CD14-positive monocyte (primary cell): Measurements from ENCODE around the gene USP3. TPM values are rescaled to one million over a fixed set of nuclear protein-coding genes. Genes with fewer than 3 reads are reported as not detected.

ENCODE experiments used
- DNase-seq, 3 donors: peaks; one replicate each; pipeline ENCODE4 v3.0.0-alpha.2; 2011 to 2022
- H2AFZ ChIP-seq: 2 replicates; pipeline ENCODE4 v1.6.0; 2012; ENCODE audit warnings: mild to moderate bottlenecking, low read depth, low read length, inconsistent platforms; ENCODE audit not compliant: insufficient read depth, poor library complexity, severe bottlenecking
- H3K27ac ChIP-seq, 2 donors: 1 replicate in 1 of 2; 2 replicates in 1 of 2; pipeline ENCODE4 v1.5.1; 2012 to 2013; ENCODE audit warnings: low read length in 2 of 2, control low read depth in 1 of 2, inconsistent platforms in 1 of 2, low read depth in 1 of 2, mild to moderate bottlenecking in 1 of 2
- H3K27me3 ChIP-seq, 2 donors: one replicate each; pipeline versions ENCODE4 v1.6.0 to v1.6.1; 2011 to 2013; ENCODE audit warnings: low read length in 2 of 2; ENCODE audit not compliant: control insufficient read depth in 2 of 2, insufficient read depth in 2 of 2
- H3K36me3 ChIP-seq, 2 donors: replicated peaks in 1 of 2; 1 replicate in 1 of 2; 2 replicates in 1 of 2; pipeline versions ENCODE4 v1.5.1 to v1.6.1; 2012 to 2013; ENCODE audit warnings: low read length in 2 of 2, control low read depth in 1 of 2, inconsistent platforms in 1 of 2, mild to moderate bottlenecking in 1 of 2; ENCODE audit not compliant: insufficient read depth in 2 of 2, control insufficient read depth in 1 of 2
- H3K4me1 ChIP-seq, 2 donors: 1 replicate in 1 of 2; 2 replicates in 1 of 2; pipeline versions ENCODE4 v1.5.1 to v1.6.1; 2012 to 2013; ENCODE audit warnings: low read length in 2 of 2, control low read depth in 1 of 2, inconsistent platforms in 1 of 2, mild to moderate bottlenecking in 1 of 2, moderate library complexity in 1 of 2; ENCODE audit not compliant: insufficient read depth in 2 of 2, control insufficient read depth in 1 of 2
- H3K4me2 ChIP-seq: replicated peaks from 2 replicates; pipeline ENCODE3; 2012; ENCODE audit warnings: low read length, moderate library complexity, mild to moderate bottlenecking; ENCODE audit not compliant: poor library complexity, severe bottlenecking; ENCODE audit errors: extremely low read depth
- H3K4me3 ChIP-seq, 3 experiments: fragments of 200-600 bp in 1 of 3; sonication (generic) in 1 of 3; replicated peaks in 1 of 3; 1 replicate in 2 of 3; 2 replicates in 1 of 3; pipeline ENCODE4 v1.5.1; 2011 to 2013; ENCODE audit warnings: low read length in 3 of 3, mild to moderate bottlenecking in 3 of 3, control low read depth in 2 of 3, low read depth in 2 of 3, inconsistent platforms in 1 of 3, moderate library complexity in 1 of 3
- H3K79me2 ChIP-seq: 2 replicates; pipeline ENCODE4 v1.6.0; 2012; ENCODE audit warnings: mild to moderate bottlenecking, control low read depth, inconsistent platforms, low read length, moderate library complexity; ENCODE audit not compliant: insufficient read depth
- H3K9ac ChIP-seq: 2 replicates; pipeline ENCODE4 v1.6.0; 2017; ENCODE audit warnings: low read length, mild to moderate bottlenecking; ENCODE audit not compliant: insufficient read depth, poor library complexity, severe bottlenecking
- H3K9me3 ChIP-seq, 2 donors: replicated peaks in 1 of 2; 1 replicate in 1 of 2; 2 replicates in 1 of 2; pipeline versions ENCODE4 v1.5.1 to v1.6.1; 2012 to 2013; ENCODE audit warnings: low read length in 2 of 2, control low read depth in 1 of 2; ENCODE audit not compliant: control insufficient read depth in 1 of 2, insufficient read depth in 1 of 2
- H4K20me1 ChIP-seq: 2 replicates; pipeline ENCODE4 v1.6.0; 2012; ENCODE audit warnings: mild to moderate bottlenecking, low read length, control low read depth, moderate library complexity; ENCODE audit not compliant: insufficient read depth
- H3K27ac Mint-ChIP-seq, 7 donors: one replicate each; pipeline ENCODE4 v1.8.0; 2020; ENCODE audit warnings: mild to moderate bottlenecking in 7 of 7, mixed read lengths in 7 of 7, moderate library complexity in 6 of 7, inconsistent platforms in 2 of 7
- H3K27me3 Mint-ChIP-seq, 3 donors: one replicate each; pipeline ENCODE4 v1.8.0; 2021 to 2022; ENCODE audit warnings: low read depth in 3 of 3, mild to moderate bottlenecking in 3 of 3, mixed read lengths in 3 of 3, moderate library complexity in 3 of 3, inconsistent platforms in 1 of 3
- H3K36me3 Mint-ChIP-seq, 2 donors: one replicate each; pipeline ENCODE4 v1.8.0; 2020; ENCODE audit warnings: mixed read lengths in 2 of 2, inconsistent platforms in 1 of 2, mild to moderate bottlenecking in 1 of 2
- H3K4me1 Mint-ChIP-seq: one replicate; pipeline ENCODE4 v1.8.0; 2020; ENCODE audit warnings: mild to moderate bottlenecking, mixed read lengths
- H3K4me3 Mint-ChIP-seq, 2 donors: one replicate each; pipeline ENCODE4 v1.8.0; 2020; ENCODE audit warnings: mild to moderate bottlenecking in 2 of 2, mixed read lengths in 2 of 2, moderate library complexity in 1 of 2
- H3K9me3 Mint-ChIP-seq, 7 donors: one replicate each; pipeline ENCODE4 v1.8.0; 2020 to 2022; ENCODE audit warnings: mixed read lengths in 7 of 7, mild to moderate bottlenecking in 6 of 7, moderate library complexity in 6 of 7, inconsistent platforms in 2 of 7
- whole genome bisulfite sequencing: methylation state at CpG from one replicate; pipeline ENCODE4 v1.1.5; 2013; ENCODE audit warnings: missing lambda C conversion rate; ENCODE audit not compliant: insufficient coverage; 5-methylcytosine and 5-hydroxymethylcytosine counted together
- intact Hi-C, 2 donors: fragments of 100-400 bp; cut with micrococcal nuclease; formaldehyde crosslinking; loops; one replicate each; pipeline versions ENCODE4 v1.15.0 to v1.15.1; 2023
- polyA plus RNA-seq, 3 donors: library from polyadenylated mRNA; depleted of rRNA in 1 of 3; unstranded in 2 of 3; stranded (reverse) in 1 of 3; fragments of 300-500 nt in 2 of 3; fragments of >200 nt in 1 of 3; fragmentation: Illumina TruSeq in 2 of 3; gene quantifications; 1 replicate in 2 of 3; 2 replicates in 1 of 3; pipeline ENCODE4 v1.2.3, GENCODE V29; 2012 to 2021
- TF ChIP-seq, protein P1 (sequence below): fragments of 200-600 bp; IDR thresholded peaks from one replicate; pipeline ENCODE4 v1.8.0; 2022; ENCODE audit warnings: antibody characterized with exemption, mild to moderate bottlenecking

USP3 gene
- polyA plus RNA-seq, 3 donors, result 91.4 to 167 (median 122) TPM

DNA sequence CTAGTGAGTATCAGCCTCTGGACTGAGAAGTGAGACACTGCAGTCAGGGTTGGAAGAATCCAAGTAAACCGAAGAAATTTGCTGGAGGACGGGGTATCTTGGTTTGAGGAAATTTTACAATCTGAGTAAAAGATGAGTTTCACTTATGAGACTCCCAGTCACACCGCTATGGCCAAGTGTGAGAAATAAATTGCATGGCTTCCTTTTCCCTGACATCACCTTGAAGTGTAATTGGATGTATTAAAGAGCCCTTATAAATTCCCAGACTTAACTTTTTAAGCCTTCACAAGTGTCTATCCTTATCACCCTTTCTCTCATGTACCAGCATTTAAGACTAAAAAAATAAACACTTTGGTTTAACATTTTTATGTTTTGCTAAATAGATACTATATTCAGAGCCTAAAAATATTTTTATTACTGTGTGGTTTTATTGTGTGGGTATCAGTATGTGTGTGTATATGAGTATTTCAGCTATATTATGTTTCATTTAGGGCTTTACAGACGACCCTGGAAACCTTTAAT lies 23.8 kb downstream of the USP3 start:
- no peak overlapping the region for H3K9ac ChIP-seq
- H3K4me3 ChIP-seq, result no peak overlapping the region
- Mint-ChIP-seq H3K4me3 (no peak overlapping the region), H3K36me3 (peaks cover 13 to 20% of the 10 kb centered on the region in 2 donors), H3K9me3 (peaks cover 0 to 2% (median 0%) of the 10 kb centered on the region in 7 donors), H3K27me3 (no peaks in the 10 kb centered on the region), H3K4me1 (peaks cover 85% of the 10 kb centered on the region), H3K27ac (peak overlapping the region in 6 of 7 donors; percentile 2 to 88 (median 72))
- no peaks in the 10 kb centered on the region for H3K9me3 ChIP-seq
- no peak overlapping the region for H2AFZ ChIP-seq
- peaks cover 100% of the 10 kb centered on the region for H4K20me1 ChIP-seq
- DNase-seq, result no peak
- peaks cover 0 to 19% of the 10 kb centered on the region in 2 donors for H3K36me3 ChIP-seq
- peak overlapping the region in 1 of 2 donors; percentile 49 for H3K27ac ChIP-seq
- 95% methylated on average over 2 of the region's 4 CpGs for WGBS
- peaks cover 39 to 81% of the 10 kb centered on the region in 2 donors for H3K4me1 ChIP-seq
- TF ChIP-seq, protein P1, sequence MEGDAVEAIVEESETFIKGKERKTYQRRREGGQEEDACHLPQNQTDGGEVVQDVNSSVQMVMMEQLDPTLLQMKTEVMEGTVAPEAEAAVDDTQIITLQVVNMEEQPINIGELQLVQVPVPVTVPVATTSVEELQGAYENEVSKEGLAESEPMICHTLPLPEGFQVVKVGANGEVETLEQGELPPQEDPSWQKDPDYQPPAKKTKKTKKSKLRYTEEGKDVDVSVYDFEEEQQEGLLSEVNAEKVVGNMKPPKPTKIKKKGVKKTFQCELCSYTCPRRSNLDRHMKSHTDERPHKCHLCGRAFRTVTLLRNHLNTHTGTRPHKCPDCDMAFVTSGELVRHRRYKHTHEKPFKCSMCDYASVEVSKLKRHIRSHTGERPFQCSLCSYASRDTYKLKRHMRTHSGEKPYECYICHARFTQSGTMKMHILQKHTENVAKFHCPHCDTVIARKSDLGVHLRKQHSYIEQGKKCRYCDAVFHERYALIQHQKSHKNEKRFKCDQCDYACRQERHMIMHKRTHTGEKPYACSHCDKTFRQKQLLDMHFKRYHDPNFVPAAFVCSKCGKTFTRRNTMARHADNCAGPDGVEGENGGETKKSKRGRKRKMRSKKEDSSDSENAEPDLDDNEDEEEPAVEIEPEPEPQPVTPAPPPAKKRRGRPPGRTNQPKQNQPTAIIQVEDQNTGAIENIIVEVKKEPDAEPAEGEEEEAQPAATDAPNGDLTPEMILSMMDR, result no peak
- intact Hi-C loops, result loop anchor here in 1 of 2 donors (10.0 kb wide), 1 partner anchor 63 kb away; no protein-coding TSS in a partner anchor
- H3K4me2 ChIP-seq, result no peak overlapping the region
- H3K79me2 ChIP-seq, result peaks cover 100% of the 10 kb centered on the region
- H3K27me3 ChIP-seq, result no peaks in the 10 kb centered on the region

DNA sequence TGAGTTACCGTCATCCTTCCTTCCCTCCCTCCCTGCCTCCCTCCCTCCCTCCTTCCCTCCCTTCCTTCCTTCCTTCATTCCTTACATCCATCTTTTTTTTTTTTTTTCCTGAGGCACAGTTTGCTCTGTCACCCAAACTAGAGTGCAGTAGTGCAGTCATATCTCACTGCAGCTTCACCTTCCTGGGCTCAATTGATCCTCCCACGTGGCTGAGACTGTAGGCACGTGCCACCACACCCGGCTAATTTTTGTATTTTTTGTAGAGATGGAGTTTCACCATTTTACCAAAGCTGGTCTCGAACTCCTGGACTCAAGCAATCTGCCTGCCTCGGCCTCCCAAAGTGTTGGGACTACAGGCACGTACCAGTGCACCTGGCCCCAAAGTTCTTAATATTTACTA lies 25.8 kb downstream of the USP3 start:
- Histone ChIP-seq H3K4me1 (peaks cover 28 to 72% of the 10 kb centered on the region in 2 donors), H3K4me3 (no peak overlapping the region), H3K79me2 (peaks cover 100% of the 10 kb centered on the region), H3K9ac (no peak overlapping the region), H3K36me3 (peaks cover 0 to 22% of the 10 kb centered on the region in 2 donors), H3K27me3 (no peaks in the 10 kb centered on the region), H3K9me3 (no peaks in the 10 kb centered on the region), H2AFZ (no peak overlapping the region), H3K27ac (peak overlapping the region in 1 of 2 donors; percentile 68), H4K20me1 (peaks cover 100% of the 10 kb centered on the region), H3K4me2 (no peak overlapping the region)
- H3K9me3 Mint-ChIP-seq, result peaks cover 0 to 2% (median 0%) of the 10 kb centered on the region in 7 donors
- H3K27ac Mint-ChIP-seq, result peak overlapping the region in 6 of 7 donors; percentile 63 to 92 (median 74)
- WGBS, result 100% methylated on average over 1 of the region's 7 CpGs
- intact Hi-C loops, result no loop called here
- peaks cover 83% of the 10 kb centered on the region for H3K4me1 Mint-ChIP-seq
- TF ChIP-seq, protein P1, result no peak
- no peak overlapping the region for H3K4me3 Mint-ChIP-seq
- H3K27me3 Mint-ChIP-seq, result no peaks in the 10 kb centered on the region
- H3K36me3 Mint-ChIP-seq, result peaks cover 10 to 22% of the 10 kb centered on the region in 2 donors
- no peak for DNase-seq
